GM13976 (cell line): ENCODE measurements around the gene PBOV1.

Experiments used
- DNase-seq: peaks from one replicate; pipeline ENCODE4 v3.0.0; 2012; ENCODE audit warnings: low spot score
- in situ Hi-C: fragments of 300-500 bp; cut with MboI; formaldehyde crosslinking; loops from one replicate; pipeline ENCODE4 v1.12.0; 2022; ENCODE audit warnings: low sequenced_read_pairs, mixed read lengths, inconsistent platforms; ENCODE audit not compliant: unreplicated experiment
- TF ChIP-seq, protein P1 (sequence below): IDR thresholded peaks from 2 replicates; pipeline ENCODE4 v1.5.1; 2012; ENCODE audit warnings: borderline replicate concordance, mild to moderate bottlenecking; ENCODE audit not compliant: insufficient read depth; ENCODE audit errors: extremely low read depth, missing control alignments, control extremely low read depth

The PBOV1 gene

GRCh38 chr6:138188278-138188941 lies 29.9 kb downstream of the PBOV1 start:
- TF ChIP-seq, protein P1, sequence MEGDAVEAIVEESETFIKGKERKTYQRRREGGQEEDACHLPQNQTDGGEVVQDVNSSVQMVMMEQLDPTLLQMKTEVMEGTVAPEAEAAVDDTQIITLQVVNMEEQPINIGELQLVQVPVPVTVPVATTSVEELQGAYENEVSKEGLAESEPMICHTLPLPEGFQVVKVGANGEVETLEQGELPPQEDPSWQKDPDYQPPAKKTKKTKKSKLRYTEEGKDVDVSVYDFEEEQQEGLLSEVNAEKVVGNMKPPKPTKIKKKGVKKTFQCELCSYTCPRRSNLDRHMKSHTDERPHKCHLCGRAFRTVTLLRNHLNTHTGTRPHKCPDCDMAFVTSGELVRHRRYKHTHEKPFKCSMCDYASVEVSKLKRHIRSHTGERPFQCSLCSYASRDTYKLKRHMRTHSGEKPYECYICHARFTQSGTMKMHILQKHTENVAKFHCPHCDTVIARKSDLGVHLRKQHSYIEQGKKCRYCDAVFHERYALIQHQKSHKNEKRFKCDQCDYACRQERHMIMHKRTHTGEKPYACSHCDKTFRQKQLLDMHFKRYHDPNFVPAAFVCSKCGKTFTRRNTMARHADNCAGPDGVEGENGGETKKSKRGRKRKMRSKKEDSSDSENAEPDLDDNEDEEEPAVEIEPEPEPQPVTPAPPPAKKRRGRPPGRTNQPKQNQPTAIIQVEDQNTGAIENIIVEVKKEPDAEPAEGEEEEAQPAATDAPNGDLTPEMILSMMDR, result no peak
- no peak for DNase-seq
- in situ Hi-C loops, result no loop called here

DNA sequence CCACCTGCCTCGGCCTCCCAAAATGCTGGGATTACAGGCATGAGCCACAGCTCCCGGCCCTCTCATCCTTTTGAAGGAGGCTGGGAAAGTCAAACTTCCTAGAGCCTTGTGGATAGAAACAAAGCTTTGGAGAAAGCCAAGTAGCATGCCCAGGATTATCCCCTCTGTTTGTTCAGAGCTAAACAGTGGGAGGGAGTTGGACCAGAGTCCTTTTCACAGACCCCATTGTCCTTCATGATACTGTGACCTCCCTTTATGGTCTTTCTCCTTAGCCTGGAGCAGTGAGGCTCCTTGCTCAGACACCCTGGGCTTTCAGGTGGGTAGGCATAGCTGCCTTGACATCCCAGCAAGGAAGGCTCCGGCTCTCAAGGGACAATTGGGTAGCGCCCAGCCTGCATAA lies 31.1 kb downstream of the PBOV1 start:
- TF ChIP-seq, protein P1, result no peak
- no peak for DNase-seq
- in situ Hi-C loops, result no loop called here

GRCh38 chr6:138184230-138184629 lies 34.1 kb downstream of the PBOV1 start:
- no peak for DNase-seq
- TF ChIP-seq, protein P1, result no peak

GRCh38 chr6:138183790-138184134 lies 34.5 kb downstream of the PBOV1 start:
- DNase-seq, result no peak
- TF ChIP-seq, protein P1, result no peak
- in situ Hi-C loops, result no loop called here

More at GRCh38 chr6:138184230-138184629, 34.1 kb downstream of the PBOV1 start:
- in situ Hi-C loops, result no loop called here

DNA sequence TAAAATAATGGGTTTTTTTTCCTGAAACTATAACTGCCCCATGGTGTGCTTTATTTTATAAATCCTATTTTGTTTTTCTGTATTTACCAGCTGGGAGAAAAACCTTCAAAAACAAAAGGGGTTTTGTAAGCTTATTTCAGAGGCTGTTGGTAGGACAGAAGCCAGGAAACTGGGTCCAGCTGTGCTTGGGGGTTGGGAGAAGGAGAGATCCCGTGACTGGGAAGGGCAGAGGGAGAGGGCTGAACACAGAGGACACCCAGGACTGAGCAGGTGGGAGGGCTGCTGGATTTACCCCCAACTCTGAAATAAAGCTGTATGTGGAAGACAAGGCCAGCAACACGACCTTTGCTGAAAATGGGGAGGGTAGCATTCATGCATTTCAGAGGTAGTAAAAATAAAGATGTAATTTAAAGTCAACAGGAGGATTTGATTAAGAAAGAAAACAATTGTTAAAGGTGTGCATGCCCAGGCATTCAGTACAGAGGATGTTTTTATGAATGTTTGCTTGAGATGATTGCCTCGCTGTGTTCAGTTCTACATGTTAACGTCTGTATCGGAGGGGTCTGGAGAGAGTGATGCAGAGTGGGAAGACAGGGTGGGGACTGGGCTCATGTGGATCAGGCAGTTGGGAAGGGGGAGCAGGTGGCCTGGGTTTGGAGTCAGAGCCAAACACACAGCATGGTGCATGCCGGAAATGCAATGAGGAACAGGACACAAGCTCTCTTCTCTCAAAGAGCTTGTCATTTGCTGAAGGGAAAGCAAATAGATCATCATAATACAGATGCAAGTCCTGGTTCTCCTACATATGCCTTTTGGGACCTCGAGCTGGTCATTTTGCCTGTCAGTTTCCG lies 35.1 kb downstream of the PBOV1 start:
- in situ Hi-C loops, result no loop called here
- no peak for DNase-seq
- TF ChIP-seq, protein P1, result no peak

GRCh38 chr6:138176652-138177232 lies 41.5 kb downstream of the PBOV1 start:
- DNase-seq, result no peak
- TF ChIP-seq, protein P1, result no peak
- in situ Hi-C loops, result no loop called here
